Loucy (cell line): Measurements from ENCODE around the gene FGFRL1.

Experiments
- CTCF ChIP-seq: fragments of 200-600 bp; sonication (generic); conservative IDR thresholded peaks from 2 replicates; pipeline ENCODE4 v1.5.1; 2014; ENCODE audit warnings: mild to moderate bottlenecking, antibody characterized with exemption, low read length
- EZH2phosphoT487 ChIP-seq: fragments of 200-600 bp; IDR thresholded peaks from 2 replicates; pipeline ENCODE4 v1.6.1; 2018; ENCODE audit warnings: antibody characterized with exemption, mild to moderate bottlenecking, moderate library complexity, borderline replicate concordance

DNA sequence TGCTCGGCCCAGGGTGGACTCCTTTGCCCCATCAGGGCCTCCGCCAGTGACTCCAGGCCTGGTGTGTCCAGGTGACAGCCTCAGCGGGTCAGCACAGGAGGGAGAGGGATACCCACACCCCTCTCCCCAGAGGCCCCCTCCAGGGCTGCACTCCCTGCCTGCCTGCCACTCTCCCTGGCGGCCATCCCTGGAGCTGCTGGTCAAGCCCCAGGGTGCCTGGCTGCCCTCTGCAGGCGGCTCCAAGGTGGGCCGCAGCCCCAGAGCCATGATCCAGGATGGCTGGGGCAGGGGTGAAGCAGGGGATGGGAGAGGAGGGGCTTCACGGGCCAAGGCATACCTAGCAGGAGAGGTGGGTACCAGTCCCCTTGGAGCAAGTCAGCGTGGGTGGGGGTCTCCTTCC is 3.8 kb downstream of the FGFRL1 start:
- TF ChIP-seq CTCF (no peak), EZH2phosphoT487 (no peak)
